IPS-20b (cell line): ENCODE measurements around the gene SH3RF3.

Source experiments
- H3K27ac ChIP-seq: one replicate; pipeline ENCODE4 v1.5.1; 2013; ENCODE audit warnings: low read length
- H3K27me3 ChIP-seq: 2 replicates; pipeline ENCODE4 v1.6.1; 2013; ENCODE audit warnings: mild to moderate bottlenecking, low read length, inconsistent platforms; ENCODE audit not compliant: insufficient read depth
- H3K36me3 ChIP-seq: 2 replicates; pipeline ENCODE4 v1.6.1; 2013; ENCODE audit warnings: low read depth, mild to moderate bottlenecking, inconsistent platforms, low read length, moderate library complexity; ENCODE audit not compliant: insufficient read depth
- H3K4me1 ChIP-seq: 2 replicates; pipeline ENCODE4 v1.6.1; 2013; ENCODE audit warnings: mild to moderate bottlenecking, control low read depth, inconsistent platforms, low read length, moderate library complexity; ENCODE audit not compliant: insufficient read depth
- H3K4me3 ChIP-seq: 2 replicates; pipeline ENCODE4 v1.5.1; 2013; ENCODE audit warnings: mild to moderate bottlenecking, low read length, inconsistent platforms
- H3K9ac ChIP-seq: 2 replicates; pipeline ENCODE4 v1.6.1; 2013; ENCODE audit warnings: low read depth, mild to moderate bottlenecking, inconsistent platforms, low read length, moderate library complexity
- H3K9me3 ChIP-seq: 2 replicates; pipeline ENCODE4 v1.6.1; 2013; ENCODE audit warnings: mild to moderate bottlenecking, low read depth, low read length, inconsistent platforms; ENCODE audit not compliant: insufficient read depth

Gene SH3RF3

DNA sequence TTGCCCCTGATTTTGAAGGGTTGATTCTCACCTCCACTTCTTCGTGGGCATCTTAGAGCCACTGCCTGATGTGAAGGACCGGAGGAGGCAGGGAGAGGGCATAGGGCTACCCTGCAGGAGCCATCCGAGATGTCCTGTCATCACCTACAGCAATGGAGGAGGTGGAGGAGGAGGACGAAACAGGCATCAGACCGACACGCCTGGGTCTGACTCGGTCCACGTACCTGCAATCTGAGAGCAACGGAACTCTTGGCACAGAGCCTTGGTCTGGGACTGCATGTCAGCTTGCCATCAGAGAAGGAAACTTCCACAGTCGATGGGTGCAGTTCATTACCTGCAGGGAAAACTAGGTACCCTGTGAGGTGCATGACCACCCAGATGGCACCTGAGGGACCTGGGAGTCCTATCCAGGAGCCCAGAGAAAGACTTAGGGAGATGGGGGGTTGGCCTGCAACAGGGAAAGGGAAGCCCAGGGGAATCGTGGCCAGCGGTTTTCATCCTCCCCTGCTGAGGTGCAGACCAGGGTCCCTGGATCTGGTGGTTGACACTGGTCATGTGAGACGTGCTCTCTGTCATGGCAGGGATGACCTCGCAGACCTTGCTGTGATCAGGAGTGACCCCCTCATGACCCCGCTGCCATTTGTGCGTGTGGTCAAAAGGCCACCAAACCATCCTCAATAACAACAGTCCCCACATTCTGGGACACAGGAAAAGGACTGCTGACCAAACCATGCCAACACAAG, 293.9 kb downstream of the SH3RF3 start:
- Histone ChIP-seq H3K9ac (no peak overlapping the region), H3K4me1 (no peaks in the 10 kb centered on the region), H3K9me3 (no peaks in the 10 kb centered on the region), H3K27me3 (no peaks in the 10 kb centered on the region), H3K4me3 (no peak overlapping the region), H3K27ac (no peak overlapping the region), H3K36me3 (no peaks in the 10 kb centered on the region)

DNA sequence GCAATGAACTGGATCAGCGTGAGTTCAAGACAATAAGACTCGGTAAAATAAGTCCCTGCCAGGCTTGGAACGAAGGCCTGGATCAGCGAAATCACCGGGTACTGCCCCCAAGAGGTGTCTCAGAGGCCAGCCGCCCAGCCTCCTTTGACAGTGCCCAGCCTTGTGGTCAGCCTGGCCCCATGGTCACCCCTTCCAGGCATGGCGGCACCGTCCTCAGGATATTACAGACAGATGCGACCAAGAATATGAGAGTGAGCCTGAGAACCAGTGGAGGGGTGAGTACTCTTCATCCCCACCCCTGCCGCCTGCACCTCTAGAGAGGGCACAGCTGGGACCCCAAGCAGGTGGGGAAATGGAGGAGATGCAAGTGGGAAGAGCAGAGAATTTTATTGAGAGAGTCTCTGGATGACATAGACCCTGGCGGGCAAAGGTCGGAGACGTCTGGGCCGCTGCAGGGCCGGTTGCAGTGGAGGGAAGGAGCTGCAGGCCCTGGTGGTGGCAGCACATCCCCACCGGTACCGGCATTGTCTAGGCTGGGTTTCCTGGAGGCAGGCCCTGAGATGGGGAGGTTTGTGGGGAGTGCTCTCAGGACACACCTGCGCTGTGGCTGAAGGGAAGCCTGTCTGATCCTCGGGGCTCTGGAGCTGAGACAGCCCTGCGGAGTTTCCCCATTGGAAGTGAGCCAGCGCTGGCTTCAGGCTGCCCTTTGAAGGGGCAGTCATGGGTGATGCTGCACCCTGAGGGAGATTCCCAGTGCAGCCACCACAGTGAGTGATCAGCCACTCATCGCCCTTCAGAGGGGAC, 294.8 kb downstream of the SH3RF3 start:
- H3K27ac ChIP-seq: no peak overlapping the region
- H3K27me3 ChIP-seq: no peaks in the 10 kb centered on the region
- H3K4me1 ChIP-seq: no peaks in the 10 kb centered on the region
- H3K9me3 ChIP-seq: no peaks in the 10 kb centered on the region
- no peak overlapping the region for H3K4me3 ChIP-seq
- no peak overlapping the region for H3K9ac ChIP-seq
- no peaks in the 10 kb centered on the region for H3K36me3 ChIP-seq

DNA sequence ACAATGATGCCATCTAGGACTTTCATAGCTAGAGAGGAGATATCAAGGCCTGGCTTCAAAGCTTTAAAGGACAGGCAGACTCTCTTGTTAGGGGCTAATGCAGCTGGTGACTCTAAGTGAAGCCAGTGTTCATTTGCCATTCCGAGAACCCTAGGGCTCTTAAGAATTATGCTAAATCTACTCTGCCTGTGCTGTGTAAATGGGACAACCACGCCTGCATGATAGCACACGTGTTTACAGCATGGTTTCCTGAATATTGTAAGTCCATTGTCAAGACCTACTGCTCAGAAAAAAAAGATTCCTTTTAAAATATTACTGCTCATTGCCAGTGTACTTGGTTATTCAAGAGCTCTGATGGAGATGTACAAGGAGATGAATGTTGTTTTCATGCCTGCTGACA, 296.4 kb downstream of the SH3RF3 start:
- H3K4me3 ChIP-seq: no peak overlapping the region
- H3K4me1 ChIP-seq: no peaks in the 10 kb centered on the region
- no peaks in the 10 kb centered on the region for H3K36me3 ChIP-seq
- H3K9me3 ChIP-seq: no peaks in the 10 kb centered on the region
- H3K27ac ChIP-seq: no peak overlapping the region
- no peak overlapping the region for H3K9ac ChIP-seq
- no peaks in the 10 kb centered on the region for H3K27me3 ChIP-seq

DNA sequence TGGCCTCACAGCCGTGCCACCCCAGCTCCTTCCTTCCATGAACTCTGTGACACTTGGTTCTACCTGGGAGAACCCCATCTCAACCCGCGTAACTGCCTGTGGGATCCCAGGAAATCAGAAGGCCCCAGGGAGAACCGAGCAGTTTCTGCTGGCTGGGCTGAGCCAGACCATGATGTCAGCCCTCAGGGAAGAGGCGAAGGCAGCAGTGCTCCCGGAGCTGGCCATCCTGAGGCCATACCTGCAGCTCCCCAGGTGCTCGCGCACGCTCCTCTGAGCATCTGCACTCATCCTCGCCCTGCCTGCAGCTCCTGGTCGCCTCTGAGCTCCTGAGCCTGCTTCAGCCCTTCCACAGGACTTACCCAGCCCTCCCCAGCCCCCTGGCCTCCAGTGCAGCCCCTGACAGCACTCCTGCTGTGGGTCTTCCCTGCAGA, 298.7 kb downstream of the SH3RF3 start:
- H3K4me3 ChIP-seq: no peak overlapping the region
- H3K27me3 ChIP-seq: no peaks in the 10 kb centered on the region

DNA sequence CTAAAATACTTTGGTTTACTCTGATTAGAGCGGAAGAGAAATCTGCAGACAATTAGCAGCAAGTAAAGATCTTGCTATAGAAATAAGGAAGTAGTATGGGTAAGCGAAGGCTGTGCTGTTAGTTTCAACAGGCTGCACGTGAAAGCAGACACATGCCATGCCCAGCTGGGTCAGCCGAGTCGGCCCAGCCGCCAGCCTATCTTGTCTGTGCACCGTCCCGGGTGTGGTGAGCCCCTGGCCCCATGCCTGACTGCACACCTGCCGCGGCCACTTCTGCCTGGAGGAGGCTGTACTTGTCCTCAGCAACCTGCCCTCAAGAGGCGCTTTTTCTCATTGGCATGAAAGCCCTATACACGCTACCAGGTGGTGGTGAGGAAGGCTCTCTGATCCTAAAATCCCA, 299.3 kb downstream of the SH3RF3 start:
- Histone ChIP-seq H3K27me3 (no peaks in the 10 kb centered on the region), H3K9ac (no peak overlapping the region), H3K4me3 (no peak overlapping the region), H3K9me3 (no peaks in the 10 kb centered on the region), H3K27ac (no peak overlapping the region), H3K4me1 (no peaks in the 10 kb centered on the region), H3K36me3 (no peaks in the 10 kb centered on the region)

More for the DNA sequence above, 298.7 kb downstream of the SH3RF3 start:
- Histone ChIP-seq H3K9ac (no peak overlapping the region), H3K4me1 (no peaks in the 10 kb centered on the region), H3K9me3 (no peaks in the 10 kb centered on the region), H3K36me3 (no peaks in the 10 kb centered on the region), H3K27ac (no peak overlapping the region)

DNA sequence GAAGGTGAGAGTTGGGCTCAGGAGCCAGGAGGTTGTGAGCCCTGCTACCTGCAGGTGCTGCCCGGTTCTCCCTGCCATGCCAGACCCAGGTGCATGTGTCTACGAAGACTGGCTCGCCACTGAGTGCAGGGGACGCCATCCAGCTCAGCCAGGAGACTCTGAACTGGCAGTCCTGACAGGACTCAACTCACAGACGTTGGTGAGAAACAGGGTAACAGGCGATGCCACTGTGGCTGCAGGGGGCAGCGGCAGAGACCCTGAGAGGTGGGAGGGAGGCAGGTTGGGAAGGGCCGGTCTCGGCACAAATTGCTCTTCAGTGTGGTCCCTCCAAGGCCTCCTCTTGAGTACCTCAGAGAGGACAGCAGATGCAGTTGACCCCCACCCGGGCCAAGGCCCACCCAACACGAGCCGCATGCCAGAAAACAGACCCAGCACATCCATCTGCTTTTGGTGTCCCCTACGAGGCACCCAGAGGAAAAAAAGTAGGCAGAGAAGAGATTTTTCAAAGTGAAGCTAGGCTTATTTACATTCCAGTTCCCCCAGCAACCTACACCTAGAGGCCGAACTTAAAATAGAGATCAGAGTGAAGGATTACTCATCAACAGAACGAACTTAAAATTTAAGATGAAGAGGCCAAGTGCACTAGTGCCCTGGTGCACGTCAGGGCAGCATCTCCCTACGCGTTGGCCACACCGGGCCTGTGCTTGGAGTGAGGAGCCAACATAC, 300.0 kb downstream of the SH3RF3 start:
- Histone ChIP-seq H3K27ac (no peak overlapping the region), H3K9me3 (no peaks in the 10 kb centered on the region), H3K27me3 (no peaks in the 10 kb centered on the region), H3K4me1 (no peaks in the 10 kb centered on the region), H3K36me3 (no peaks in the 10 kb centered on the region), H3K9ac (no peak overlapping the region), H3K4me3 (no peak overlapping the region)

DNA sequence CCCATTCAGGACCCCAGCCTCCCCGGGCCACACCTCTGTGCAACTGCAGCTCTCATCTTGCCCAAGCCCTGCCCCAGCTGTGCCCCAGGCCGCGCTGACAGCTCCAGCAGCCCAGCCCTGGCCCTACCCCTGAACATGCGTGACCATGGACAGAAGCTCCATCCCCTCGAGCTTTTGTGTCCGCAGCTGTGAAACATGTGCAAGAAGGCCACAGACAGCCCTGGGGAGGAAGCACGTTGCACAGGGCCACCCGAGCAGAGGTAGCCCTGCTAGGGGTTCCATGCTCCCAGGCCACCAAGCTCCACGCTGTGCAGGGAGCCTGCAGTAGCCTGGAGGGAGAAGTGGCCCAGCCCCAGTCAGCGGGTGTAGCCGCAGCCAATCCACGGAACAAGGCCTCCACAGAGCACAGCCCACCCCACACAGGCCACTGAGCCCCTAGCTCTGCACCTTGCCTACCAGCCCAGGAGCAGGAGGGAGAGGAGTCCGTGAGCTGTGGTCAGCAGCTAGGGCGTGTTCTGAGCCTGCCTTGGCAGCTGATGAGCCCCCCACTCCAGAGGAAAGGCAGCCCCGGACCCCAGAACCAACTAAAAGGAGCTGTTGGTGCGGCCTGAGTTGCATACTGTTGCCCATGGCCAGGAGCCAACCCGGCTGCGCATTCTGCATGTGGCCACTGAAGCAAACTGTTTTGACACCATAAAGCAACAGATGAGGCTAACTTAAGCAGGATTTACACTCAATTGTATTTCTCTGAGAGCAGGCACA, 300.7 kb downstream of the SH3RF3 start:
- Histone ChIP-seq H3K27ac (no peak overlapping the region), H3K4me1 (no peaks in the 10 kb centered on the region), H3K4me3 (no peak overlapping the region), H3K9me3 (no peaks in the 10 kb centered on the region), H3K9ac (no peak overlapping the region), H3K27me3 (no peaks in the 10 kb centered on the region), H3K36me3 (no peaks in the 10 kb centered on the region)

DNA sequence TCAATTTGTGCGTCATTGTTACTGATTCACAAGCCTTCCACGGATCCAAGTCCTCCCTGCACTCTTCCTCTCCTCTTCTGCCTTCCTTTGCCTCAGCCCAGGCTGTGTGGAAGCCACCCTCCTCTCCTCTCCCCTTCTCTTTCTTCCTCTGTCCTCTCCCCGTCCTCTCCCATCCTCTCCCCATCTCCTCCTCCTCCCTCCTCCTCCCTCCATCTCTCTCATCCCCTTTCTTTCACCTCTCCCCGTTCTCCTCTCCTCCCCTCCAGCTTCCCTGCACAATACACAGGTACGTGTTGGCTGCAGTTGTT, 301.3 kb downstream of the SH3RF3 start:
- H3K9me3 ChIP-seq: no peaks in the 10 kb centered on the region
- H3K27ac ChIP-seq: no peak overlapping the region
- no peak overlapping the region for H3K9ac ChIP-seq
- no peaks in the 10 kb centered on the region for H3K36me3 ChIP-seq
- no peaks in the 10 kb centered on the region for H3K4me1 ChIP-seq
- H3K4me3 ChIP-seq: no peak overlapping the region
- H3K27me3 ChIP-seq: no peaks in the 10 kb centered on the region

DNA sequence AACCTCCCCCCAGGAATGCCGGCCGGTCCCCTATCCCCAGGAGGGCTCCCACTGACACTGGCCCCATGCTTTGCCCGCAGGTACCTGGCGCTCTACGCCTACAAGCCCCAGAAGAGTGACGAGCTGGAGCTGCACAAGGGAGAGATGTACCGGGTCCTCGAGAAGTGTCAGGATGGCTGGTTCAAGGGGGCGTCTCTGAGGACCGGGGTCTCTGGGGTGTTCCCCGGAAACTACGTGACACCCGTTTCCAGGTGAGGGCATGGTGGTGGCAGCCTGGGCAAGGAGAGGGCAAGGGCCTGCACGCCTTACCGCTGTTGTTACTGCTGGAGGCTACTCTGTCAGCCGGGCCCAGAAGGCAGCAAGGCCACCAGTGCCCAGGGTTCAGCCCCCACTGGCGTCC, 303.4 kb downstream of the SH3RF3 start:
- Histone ChIP-seq H3K9ac (no peak overlapping the region), H3K4me3 (no peak overlapping the region), H3K27me3 (no peaks in the 10 kb centered on the region)

DNA sequence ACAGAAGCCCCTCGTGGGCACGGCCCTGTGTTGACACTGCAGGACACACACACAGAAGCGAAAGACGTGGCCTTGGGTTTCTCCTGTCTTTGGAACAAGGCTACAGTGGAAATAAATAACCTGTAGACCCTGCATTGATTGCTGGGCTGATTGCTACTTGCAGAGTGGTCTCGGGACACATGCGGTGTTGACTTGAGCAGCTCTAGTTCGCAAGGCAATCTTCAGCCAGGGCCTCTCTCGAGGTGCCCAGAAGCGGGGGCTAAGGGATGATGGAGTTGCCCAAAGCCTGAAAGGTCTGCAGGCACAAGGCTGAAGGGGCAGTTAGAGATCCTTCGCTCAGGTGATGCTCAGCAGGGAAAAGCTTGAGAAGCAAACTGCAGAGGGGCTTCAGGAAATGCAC, 304.5 kb downstream of the SH3RF3 start:
- Histone ChIP-seq H3K4me3 (no peak overlapping the region), H3K36me3 (no peaks in the 10 kb centered on the region), H3K9me3 (no peaks in the 10 kb centered on the region), H3K9ac (no peak overlapping the region), H3K4me1 (no peaks in the 10 kb centered on the region), H3K27me3 (no peaks in the 10 kb centered on the region), H3K27ac (no peak overlapping the region)

More for the DNA sequence above, 303.4 kb downstream of the SH3RF3 start:
- Histone ChIP-seq H3K27ac (no peak overlapping the region), H3K4me1 (no peaks in the 10 kb centered on the region), H3K36me3 (no peaks in the 10 kb centered on the region), H3K9me3 (no peaks in the 10 kb centered on the region)

DNA sequence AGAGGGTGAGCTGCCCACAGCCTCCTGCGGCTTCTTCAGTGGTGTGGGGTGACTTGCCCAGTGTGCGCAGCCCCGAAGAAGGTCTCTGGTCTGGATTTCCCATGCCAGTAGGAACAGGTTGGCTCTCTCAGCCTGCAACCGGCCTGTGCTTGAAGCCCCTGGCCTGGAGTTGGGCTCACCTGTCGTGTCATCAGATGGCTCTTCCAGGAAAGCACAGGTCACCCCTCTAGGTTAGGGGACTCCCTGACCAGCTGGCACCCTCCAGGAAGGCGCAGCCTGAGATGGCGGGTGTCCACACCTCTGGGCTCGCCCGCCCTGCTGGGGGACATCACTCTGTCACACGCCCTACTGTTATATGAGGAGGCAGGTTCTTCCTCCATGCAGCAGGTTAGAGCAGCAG, 304.9 kb downstream of the SH3RF3 start:
- Histone ChIP-seq H3K9ac (no peak overlapping the region), H3K27me3 (no peaks in the 10 kb centered on the region), H3K4me3 (no peak overlapping the region), H3K36me3 (no peaks in the 10 kb centered on the region), H3K27ac (no peak overlapping the region), H3K9me3 (no peaks in the 10 kb centered on the region), H3K4me1 (no peaks in the 10 kb centered on the region)
